GM23248 (cell line): ENCODE data around the gene MEX3D.

Source experiments
- EZH2 ChIP-seq: fragments of 200-600 bp; sonication (generic); IDR thresholded peaks from 2 replicates; pipeline ENCODE4 v1.6.1; 2018; ENCODE audit warnings: antibody characterized with exemption, mild to moderate bottlenecking; ENCODE audit not compliant: insufficient read depth, poor library complexity, severe bottlenecking
- EZH2phosphoT487 ChIP-seq: fragments of 200-600 bp; sonication (generic); IDR thresholded peaks from 2 replicates; pipeline ENCODE4 v1.6.1; 2018; ENCODE audit warnings: antibody characterized with exemption, moderate library complexity, mild to moderate bottlenecking, low read depth; ENCODE audit not compliant: insufficient read depth

GRCh38 chr19:1520203-1520780 lies 47.8 kb downstream of the MEX3D start:
- TF ChIP-seq EZH2phosphoT487 (no peak), EZH2 (no peak)
